Bronchial epithelial cell (primary cell): ENCODE data around the gene PIK3AP1. TPM values are rescaled to one million over a fixed set of nuclear protein-coding genes. Genes with fewer than 3 reads are reported as not detected.

ENCODE experiments used
- DNase-seq: peaks from one replicate; pipeline ENCODE4 v3.0.0-alpha.2; 2010; ENCODE audit warnings: low read depth
- FAIRE-seq: peaks from 2 replicates; lab custom pipeline; 2011; peaks lifted over from hg19 to GRCh38; lab: Jason Lieb, UNC
- H3K27me3 ChIP-seq: 2 replicates; pipeline ENCODE4 v1.5.1; 2011; ENCODE audit warnings: low read length; ENCODE audit not compliant: control insufficient read depth, insufficient read depth
- H3K36me3 ChIP-seq: 2 replicates; pipeline ENCODE4 v1.5.1; 2011; ENCODE audit warnings: low read length; ENCODE audit not compliant: control insufficient read depth, insufficient read depth
- H3K4me3 ChIP-seq: 2 replicates; pipeline ENCODE4 v1.5.1; 2011; ENCODE audit warnings: mild to moderate bottlenecking, low read depth, low read length, control low read depth
- CTCF ChIP-seq: IDR thresholded peaks from 2 replicates; pipeline ENCODE4 v1.5.1; 2011; ENCODE audit warnings: mild to moderate bottlenecking, moderate library complexity, low read length, control low read depth, inconsistent platforms; ENCODE audit not compliant: insufficient read depth, severe bottlenecking
- total RNA-seq: library from RNA; depleted of rRNA; stranded (reverse); fragments of >200 nt; gene quantifications from 2 replicates; pipeline ENCODE4 v1.2.1, GENCODE V29; 2014

PIK3AP1 gene
- total RNA-seq, 1 donor from 2014 or later: 2.1 TPM

GRCh38 chr10:96696845-96697425, 23.4 kb downstream of the PIK3AP1 start:
- H3K27me3 ChIP-seq: no peaks in the 10 kb centered on the region
- no peak for TF ChIP-seq CTCF
- no peaks in the 10 kb centered on the region for H3K36me3 ChIP-seq
- FAIRE-seq: no peak
- no peak overlapping the region for H3K4me3 ChIP-seq
- no peak for DNase-seq

- DNase-seq: no peak
- TF ChIP-seq CTCF: no peak
- no peak for FAIRE-seq
- H3K27me3 ChIP-seq: no peaks in the 10 kb centered on the region
- H3K36me3 ChIP-seq: no peaks in the 10 kb centered on the region
- H3K4me3 ChIP-seq: no peak overlapping the region
These were observed 24.2 kb downstream of the PIK3AP1 start for GRCh38 chr10:96695975-96696634.

- DNase-seq: no peak
- Histone ChIP-seq H3K4me3 (no peak overlapping the region), H3K36me3 (no peaks in the 10 kb centered on the region), H3K27me3 (no peaks in the 10 kb centered on the region)
- TF ChIP-seq CTCF: no peak
- no peak for FAIRE-seq
These were observed 24.9 kb downstream of the PIK3AP1 start for GRCh38 chr10:96695366-96695765.

- no peak overlapping the region for H3K4me3 ChIP-seq
- no peak for TF ChIP-seq CTCF
- FAIRE-seq (no peak), DNase-seq (no peak)
- H3K27me3 ChIP-seq: no peaks in the 10 kb centered on the region
- no peaks in the 10 kb centered on the region for H3K36me3 ChIP-seq
These were observed 26.9 kb downstream of the PIK3AP1 start for GRCh38 chr10:96693431-96693830.

GRCh38 chr10:96692427-96692826, 27.9 kb downstream of the PIK3AP1 start:
- DNase-seq (no peak), FAIRE-seq (no peak)
- H3K4me3 ChIP-seq: no peak overlapping the region

More at GRCh38 chr10:96692427-96692826, 27.9 kb downstream of the PIK3AP1 start:
- Histone ChIP-seq H3K27me3 (no peaks in the 10 kb centered on the region), H3K36me3 (no peaks in the 10 kb centered on the region)
- no peak for TF ChIP-seq CTCF
